Mononuclear cell (primary cell): ENCODE results near the gene ZNF485. TPM values are rescaled to one million over a fixed set of nuclear protein-coding genes. Genes with fewer than 3 reads are reported as not detected.

Source experiments
- H3K27me3 ChIP-seq: 2 replicates; pipeline ENCODE4 v1.6.0; 2011; ENCODE audit warnings: low read length, control low read depth; ENCODE audit not compliant: insufficient read depth
- H3K4me1 ChIP-seq: 2 replicates; pipeline ENCODE4 v1.5.1; 2011; ENCODE audit warnings: mild to moderate bottlenecking, low read length, control low read depth; ENCODE audit not compliant: insufficient read depth
- H3K4me3 ChIP-seq: 2 replicates; pipeline ENCODE4 v1.5.1; 2011; ENCODE audit warnings: mild to moderate bottlenecking, low read length, moderate library complexity
- H3K9me3 ChIP-seq: 2 replicates; pipeline ENCODE4 v1.5.1; 2011; ENCODE audit warnings: low read depth, mild to moderate bottlenecking, control low read depth, low read length
- total RNA-seq: library from RNA; depleted of rRNA; stranded (reverse); fragments of >200 nt; gene quantifications from one replicate; pipeline ENCODE4 v1.2.3, GENCODE V29; 2012

The ZNF485 gene
- total RNA-seq, 1 donor: 1.9 TPM

GRCh38 chr10:43640603-43641002 is 34.4 kb downstream of the ZNF485 start:
- peaks cover 59% of the 10 kb centered on the region for H3K9me3 ChIP-seq
- no peaks in the 10 kb centered on the region for H3K27me3 ChIP-seq
- no peaks in the 10 kb centered on the region for H3K4me1 ChIP-seq
- H3K4me3 ChIP-seq: no peak overlapping the region

GRCh38 chr10:43644252-43644651 is 38.0 kb downstream of the ZNF485 start:
- peaks cover 52% of the 10 kb centered on the region for H3K9me3 ChIP-seq

GRCh38 chr10:43645866-43646265 is 39.6 kb downstream of the ZNF485 start:
- no peaks in the 10 kb centered on the region for H3K27me3 ChIP-seq
- H3K9me3 ChIP-seq: peaks cover 52% of the 10 kb centered on the region
- H3K4me3 ChIP-seq: no peak overlapping the region
- H3K4me1 ChIP-seq: peaks cover 13% of the 10 kb centered on the region

More at GRCh38 chr10:43644252-43644651, 38.0 kb downstream of the ZNF485 start:
- no peak overlapping the region for H3K4me3 ChIP-seq
- peaks cover 12% of the 10 kb centered on the region for H3K4me1 ChIP-seq
- no peaks in the 10 kb centered on the region for H3K27me3 ChIP-seq

GRCh38 chr10:43647576-43647975 is 41.3 kb downstream of the ZNF485 start:
- no peak overlapping the region for H3K4me3 ChIP-seq
- peaks cover 13% of the 10 kb centered on the region for H3K4me1 ChIP-seq
- no peaks in the 10 kb centered on the region for H3K27me3 ChIP-seq
- H3K9me3 ChIP-seq: peaks cover 39% of the 10 kb centered on the region

GRCh38 chr10:43648095-43648397 is 41.8 kb downstream of the ZNF485 start:
- Histone ChIP-seq H3K4me1 (peaks cover 13% of the 10 kb centered on the region), H3K27me3 (no peaks in the 10 kb centered on the region), H3K9me3 (peaks cover 35% of the 10 kb centered on the region), H3K4me3 (peak overlapping the region; percentile 72)

GRCh38 chr10:43648398-43649184 is 42.4 kb downstream of the ZNF485 start, which contains the start of gene ZNF32:
ZNF32 (minus strand) TSS chr10:43648881; CDS start chr10:43646133, 2,748 bp downstream.
- Histone ChIP-seq H3K27me3 (no peaks in the 10 kb centered on the region), H3K4me1 (peaks cover 13% of the 10 kb centered on the region), H3K4me3 (peak within 1 kb of the TSS; percentile 72), H3K9me3 (peaks cover 29% of the 10 kb centered on the region)

- Histone ChIP-seq H3K9me3 (peaks cover 24% of the 10 kb centered on the region), H3K27me3 (no peaks in the 10 kb centered on the region), H3K4me3 (peak overlapping the region; percentile 72), H3K4me1 (peaks cover 13% of the 10 kb centered on the region)
Observed at GRCh38 chr10:43649185-43649523, 42.9 kb downstream of the ZNF485 start.

GRCh38 chr10:43653746-43654145 is 47.5 kb downstream of the ZNF485 start:
- Histone ChIP-seq H3K4me3 (no peak overlapping the region), H3K9me3 (no peaks in the 10 kb centered on the region)

GRCh38 chr10:43655311-43655710 is 49.1 kb downstream of the ZNF485 start:
- Histone ChIP-seq H3K9me3 (no peaks in the 10 kb centered on the region), H3K4me3 (no peak overlapping the region), H3K27me3 (no peaks in the 10 kb centered on the region), H3K4me1 (no peaks in the 10 kb centered on the region)

More at GRCh38 chr10:43653746-43654145, 47.5 kb downstream of the ZNF485 start:
- Histone ChIP-seq H3K27me3 (no peaks in the 10 kb centered on the region), H3K4me1 (peaks cover 4% of the 10 kb centered on the region)

GRCh38 chr10:43658227-43658626 is 52.0 kb downstream of the ZNF485 start:
- no peak overlapping the region for H3K4me3 ChIP-seq
- no peaks in the 10 kb centered on the region for H3K27me3 ChIP-seq
- H3K9me3 ChIP-seq: no peaks in the 10 kb centered on the region
- H3K4me1 ChIP-seq: no peaks in the 10 kb centered on the region

GRCh38 chr10:43665054-43665453 is 58.8 kb downstream of the ZNF485 start:
- Histone ChIP-seq H3K4me3 (no peak overlapping the region), H3K27me3 (peaks cover 10% of the 10 kb centered on the region), H3K4me1 (peaks cover 6% of the 10 kb centered on the region), H3K9me3 (no peaks in the 10 kb centered on the region)

- Histone ChIP-seq H3K9me3 (no peaks in the 10 kb centered on the region), H3K4me1 (peaks cover 6% of the 10 kb centered on the region), H3K4me3 (no peak overlapping the region), H3K27me3 (peaks cover 16% of the 10 kb centered on the region)
Observed at GRCh38 chr10:43666552-43666951, 60.3 kb downstream of the ZNF485 start.

GRCh38 chr10:43667317-43667731 is 61.1 kb downstream of the ZNF485 start:
- Histone ChIP-seq H3K9me3 (no peaks in the 10 kb centered on the region), H3K4me1 (peaks cover 6% of the 10 kb centered on the region), H3K4me3 (no peak overlapping the region), H3K27me3 (peaks cover 16% of the 10 kb centered on the region)
